Type B pancreatic cell (in vitro differentiated cells): ENCODE results near the gene PAQR5. TPM values are rescaled to one million over a fixed set of nuclear protein-coding genes. Genes with fewer than 3 reads are reported as not detected.

Experiments
- DNase-seq: peaks from one replicate; pipeline ENCODE4 v3.0.0; 2021; ENCODE audit warnings: mixed read lengths; ENCODE audit not compliant: unreplicated experiment; ENCODE audit errors: extremely low spot score
- H3K27ac Mint-ChIP-seq: 2 replicates; pipeline ENCODE4 v1.8.0; 2021; ENCODE audit warnings: mild to moderate bottlenecking, mixed read lengths
- H3K27me3 Mint-ChIP-seq: 2 replicates; pipeline ENCODE4 v1.8.0; 2021; ENCODE audit warnings: mixed read lengths
- H3K36me3 Mint-ChIP-seq: 2 replicates; pipeline ENCODE4 v1.8.0; 2021; ENCODE audit warnings: mixed read lengths
- H3K4me1 Mint-ChIP-seq: one replicate; pipeline ENCODE4 v1.8.0; 2021; ENCODE audit warnings: mixed read lengths; ENCODE audit not compliant: unreplicated experiment
- H3K4me3 Mint-ChIP-seq: 2 replicates; pipeline ENCODE4 v1.8.0; 2021; ENCODE audit warnings: mild to moderate bottlenecking, mixed read lengths
- H3K9me3 Mint-ChIP-seq: 2 replicates; pipeline ENCODE4 v1.8.0; 2021; ENCODE audit warnings: mixed read lengths
- CTCF ChIP-seq: fragments of 200-600 bp; sonication (generic); conservative IDR thresholded peaks from 2 replicates; pipeline ENCODE4 v1.5.0; 2021; ENCODE audit warnings: antibody characterized with exemption, mild to moderate bottlenecking
- total RNA-seq: library from RNA; stranded (reverse); gene quantifications from 2 replicates; pipeline ENCODE4 v1.2.1, GENCODE V29; 2021; ENCODE audit warnings: low replicate concordance

PAQR5 gene
- total RNA-seq, 1 donor from 2014 or later, result 7.8 TPM

- peaks cover 20% of the 10 kb centered on the region for H3K4me1 Mint-ChIP-seq
- no peaks in the 10 kb centered on the region for H3K36me3 Mint-ChIP-seq
- H3K27me3 Mint-ChIP-seq, result no peaks in the 10 kb centered on the region
- no peaks in the 10 kb centered on the region for H3K9me3 Mint-ChIP-seq
- TF ChIP-seq CTCF, result no peak
- no peak overlapping the region for H3K4me3 Mint-ChIP-seq
- H3K27ac Mint-ChIP-seq, result peak overlapping the region; percentile 72
- no peak for DNase-seq
Observed at GRCh38 chr15:69357773-69358771, 59.4 kb downstream of the PAQR5 start.

- Mint-ChIP-seq H3K36me3 (no peaks in the 10 kb centered on the region), H3K9me3 (no peaks in the 10 kb centered on the region), H3K27ac (peak overlapping the region; percentile 82), H3K4me3 (no peak overlapping the region), H3K4me1 (peaks cover 20% of the 10 kb centered on the region), H3K27me3 (no peaks in the 10 kb centered on the region)
- no peak for TF ChIP-seq CTCF
- no peak for DNase-seq
Observed at GRCh38 chr15:69358850-69359249, 60.1 kb downstream of the PAQR5 start.

DNA sequence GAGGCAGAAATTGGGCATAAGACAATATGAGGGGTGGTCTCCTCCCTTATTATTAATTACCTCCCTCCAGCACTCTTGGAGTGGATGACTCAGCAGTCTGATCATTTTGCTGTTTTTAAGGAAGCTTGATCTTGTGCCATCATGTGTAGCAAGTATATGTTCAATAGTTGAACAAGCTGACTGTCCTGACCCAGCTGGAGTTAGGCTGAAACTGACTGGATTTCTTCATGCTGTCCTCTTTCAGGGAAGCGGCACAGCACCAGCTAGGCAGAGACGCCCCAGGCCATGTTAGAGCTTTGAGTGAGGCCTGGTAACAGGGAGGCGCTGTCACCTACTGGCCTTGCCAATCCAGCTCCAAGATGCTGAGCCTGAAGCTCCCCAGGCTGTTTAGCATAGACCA lies 61.0 kb downstream of the PAQR5 start:
- no peaks in the 10 kb centered on the region for H3K36me3 Mint-ChIP-seq
- no peak for DNase-seq
- H3K4me3 Mint-ChIP-seq, result peak overlapping the region; percentile 45
- no peaks in the 10 kb centered on the region for H3K9me3 Mint-ChIP-seq
- no peak for TF ChIP-seq CTCF
- no peaks in the 10 kb centered on the region for H3K27me3 Mint-ChIP-seq
- H3K27ac Mint-ChIP-seq, result peak overlapping the region; percentile 82
- H3K4me1 Mint-ChIP-seq, result peaks cover 20% of the 10 kb centered on the region

DNA sequence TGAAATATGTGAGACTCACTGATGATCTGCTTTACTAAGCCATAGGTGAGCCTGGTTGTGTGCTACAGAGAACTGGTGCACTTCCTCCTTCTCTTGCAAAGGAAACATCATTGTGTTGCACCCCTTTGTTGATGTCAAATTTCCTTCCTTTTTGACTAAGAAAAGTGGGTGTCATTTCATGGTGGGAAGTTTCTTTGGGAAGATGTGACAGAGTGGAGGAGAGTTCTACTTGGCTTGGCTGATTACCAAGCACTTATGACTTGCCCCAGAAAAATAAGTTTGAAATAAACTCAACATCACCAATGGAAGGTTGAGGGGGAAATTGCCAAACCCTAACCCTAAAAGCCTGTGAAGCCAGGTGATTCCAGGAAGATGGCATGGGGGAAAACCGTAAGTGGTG lies 61.9 kb downstream of the PAQR5 start:
- Mint-ChIP-seq H3K27me3 (no peaks in the 10 kb centered on the region), H3K27ac (no peak overlapping the region), H3K36me3 (no peaks in the 10 kb centered on the region), H3K4me1 (peaks cover 20% of the 10 kb centered on the region), H3K9me3 (no peaks in the 10 kb centered on the region), H3K4me3 (no peak overlapping the region)
- DNase-seq, result no peak
- no peak for TF ChIP-seq CTCF

GRCh38 chr15:69367236-69367635 lies 68.5 kb downstream of the PAQR5 start:
- TF ChIP-seq CTCF, result no peak
- H3K27me3 Mint-ChIP-seq, result no peaks in the 10 kb centered on the region
- H3K9me3 Mint-ChIP-seq, result no peaks in the 10 kb centered on the region
- no peak overlapping the region for H3K4me3 Mint-ChIP-seq
- no peak for DNase-seq
- H3K27ac Mint-ChIP-seq, result no peak overlapping the region
- no peaks in the 10 kb centered on the region for H3K4me1 Mint-ChIP-seq
- no peaks in the 10 kb centered on the region for H3K36me3 Mint-ChIP-seq
